Superior temporal gyrus (tissue), 1 donor: Measurements from ENCODE around the gene LCE1F.
A peak's percentile ranks its signal among the peaks of the same experiment; 100 is the strongest.

ENCODE experiments used
- DNase-seq: peaks from one replicate; pipeline ENCODE4 v3.0.0-alpha.2; 2016; ENCODE audit errors: extremely low spot score

Gene LCE1F

DNA sequence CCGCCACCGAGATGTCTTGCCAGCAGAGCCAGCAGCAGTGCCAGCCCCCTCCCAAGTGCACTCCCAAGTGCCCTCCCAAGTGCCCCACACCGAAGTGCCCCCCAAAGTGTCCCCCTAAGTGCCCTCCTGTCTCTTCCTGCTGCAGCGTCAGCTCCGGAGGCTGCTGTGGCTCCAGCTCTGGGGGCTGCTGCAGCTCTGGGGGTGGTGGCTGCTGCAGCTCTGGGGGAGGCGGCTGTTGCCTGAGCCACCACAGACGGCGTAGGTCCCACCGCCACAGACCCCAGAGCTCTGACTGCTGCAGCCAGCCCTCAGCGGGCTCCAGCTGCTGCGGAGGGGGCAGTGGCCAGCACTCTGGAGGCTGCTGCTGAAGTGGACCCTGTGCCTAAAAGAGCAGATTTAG lies 1.4 kb downstream of the LCE1F start:
- no peak for DNase-seq

DNA sequence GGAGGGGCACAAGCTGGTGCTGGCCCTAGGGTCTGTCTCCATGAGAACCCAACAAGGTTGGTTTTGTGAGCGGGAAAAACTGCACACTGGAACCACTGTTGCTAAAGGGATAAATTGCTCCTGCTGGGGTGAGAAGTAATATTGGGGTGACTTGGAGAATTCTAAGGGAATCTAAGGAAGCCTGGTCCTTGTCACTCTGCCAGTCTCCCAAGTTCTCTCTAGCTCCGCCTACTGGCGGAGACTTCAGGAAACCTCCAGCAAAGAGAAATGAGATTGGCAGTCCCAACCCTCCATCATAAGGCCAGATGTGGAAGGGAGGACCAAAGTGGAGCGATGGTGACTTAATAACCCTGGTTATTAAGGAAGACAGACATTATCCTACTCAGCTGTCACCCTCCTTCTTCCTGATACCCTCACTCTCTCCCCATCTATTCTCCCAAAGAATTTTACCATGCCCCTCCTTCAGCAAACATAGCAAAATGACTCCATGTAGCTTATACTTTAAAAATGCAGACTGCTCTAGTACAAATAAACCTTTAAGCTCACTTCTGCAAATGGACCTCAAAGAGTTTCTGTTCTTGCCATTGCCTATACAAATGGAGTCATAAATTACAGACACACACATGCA lies 2.7 kb downstream of the LCE1F start:
- peak; percentile 1 for DNase-seq

DNA sequence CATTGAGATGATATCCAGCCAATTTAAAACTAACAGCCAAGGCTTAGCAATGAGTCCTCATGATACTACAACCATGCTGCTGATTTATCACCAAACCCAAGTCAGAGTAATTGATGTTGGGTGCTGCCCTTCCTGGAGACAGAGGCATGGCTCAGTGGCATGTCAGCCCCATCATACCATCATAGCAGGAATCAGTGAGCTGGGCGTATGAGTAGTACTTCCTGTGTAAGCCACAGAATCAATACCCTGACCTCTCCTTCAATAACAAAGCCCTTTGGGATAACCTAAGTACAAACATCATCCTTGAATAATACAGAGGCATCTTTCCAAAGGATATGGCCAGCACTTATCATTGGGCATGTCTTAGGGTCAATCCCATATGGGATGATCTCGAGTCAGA lies 8.2 kb downstream of the LCE1F start:
- peak; percentile 0 for DNase-seq

- no peak for DNase-seq
These were observed 11.1 kb downstream of the LCE1F start, which contains the start of gene LCE1E for GRCh38 chr1:152786077-152786476. TSS of gene LCE1E (plus strand) at chr1:152786257. CDS start at chr1:152787300, 1,043 bp downstream.

GRCh38 chr1:152795686-152796085 lies 20.7 kb downstream of the LCE1F start:
- no peak for DNase-seq

DNA sequence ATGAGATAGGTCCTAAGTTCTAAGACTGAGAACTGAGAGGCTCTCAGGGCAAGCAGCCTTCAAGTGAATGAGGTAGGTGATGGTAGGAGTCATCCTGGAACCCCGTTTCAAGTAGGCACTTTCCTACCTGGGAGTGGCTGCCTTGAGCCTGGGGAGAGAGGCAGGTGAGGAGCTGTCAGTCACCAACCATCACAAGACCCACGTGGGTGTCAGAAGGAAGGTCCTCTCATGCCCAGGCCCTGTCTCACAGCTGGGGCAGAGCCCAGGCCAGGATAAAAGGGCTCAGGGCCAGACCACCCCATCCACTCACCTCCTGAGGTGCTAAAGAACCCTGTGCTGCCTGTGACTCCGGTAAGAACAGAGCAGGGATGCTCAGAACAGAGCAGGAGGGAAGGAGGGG lies 21.5 kb downstream of the LCE1F start, which contains the start of gene LCE1D:
Gene LCE1D (plus strand): TSS at position 301 of the 400 bp plus-strand sequence. CDS start 1,074 bp downstream, outside the sequence.
- no peak for DNase-seq

DNA sequence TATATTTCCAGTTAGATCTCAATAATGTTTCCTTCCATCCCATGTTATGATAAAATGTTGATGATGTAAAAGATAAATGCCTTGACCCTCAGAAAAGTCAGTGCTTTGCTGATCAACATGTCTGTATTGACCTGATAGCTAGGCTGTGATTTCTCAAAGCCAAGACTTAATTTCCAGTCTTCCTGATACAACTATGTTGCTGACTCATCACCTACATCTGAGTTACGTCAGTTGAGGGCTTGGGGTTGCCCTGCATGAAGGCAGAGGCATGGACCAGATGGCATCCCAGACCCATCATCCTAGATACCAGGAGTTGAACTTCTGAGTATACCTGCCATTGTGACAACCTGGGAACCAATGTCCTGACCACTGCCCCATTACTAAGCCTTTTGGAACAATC lies 26.4 kb downstream of the LCE1F start:
- DNase-seq = peak; percentile 1

DNA sequence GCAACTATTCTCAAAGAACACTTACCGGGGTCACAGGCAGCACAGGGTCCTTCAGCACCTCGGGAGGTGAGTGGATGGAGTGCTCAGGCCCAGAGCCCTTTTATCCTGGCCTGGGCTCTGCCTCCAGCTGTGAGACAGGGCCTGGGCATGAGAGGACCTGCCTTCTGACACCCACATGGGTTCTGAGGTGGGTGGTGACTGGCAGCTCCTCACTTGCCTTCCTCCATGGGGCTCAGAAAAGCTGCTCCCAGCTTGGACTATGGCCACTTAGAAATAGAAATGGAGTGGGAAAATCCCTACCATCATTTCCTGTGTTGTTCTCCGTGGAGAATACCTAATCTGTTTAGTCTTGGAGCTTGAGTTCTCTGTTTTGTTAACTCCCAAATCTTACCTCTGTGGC lies 31.6 kb downstream of the LCE1F start, which contains the start of gene LCE1C:
Gene LCE1C (minus strand): TSS at position 76 of the 400 bp plus-strand sequence. CDS start 1,173 bp downstream, outside the sequence.
- no peak for DNase-seq

GRCh38 chr1:152811050-152811449 lies 36.1 kb downstream of the LCE1F start:
- DNase-seq = no peak

- DNase-seq = peak; percentile 1
These were observed 36.7 kb downstream of the LCE1F start, which contains the start of gene LCE1B for GRCh38 chr1:152811671-152812070. TSS of gene LCE1B (plus strand) at chr1:152811971. CDS start at chr1:152812447, 476 bp downstream.

DNA sequence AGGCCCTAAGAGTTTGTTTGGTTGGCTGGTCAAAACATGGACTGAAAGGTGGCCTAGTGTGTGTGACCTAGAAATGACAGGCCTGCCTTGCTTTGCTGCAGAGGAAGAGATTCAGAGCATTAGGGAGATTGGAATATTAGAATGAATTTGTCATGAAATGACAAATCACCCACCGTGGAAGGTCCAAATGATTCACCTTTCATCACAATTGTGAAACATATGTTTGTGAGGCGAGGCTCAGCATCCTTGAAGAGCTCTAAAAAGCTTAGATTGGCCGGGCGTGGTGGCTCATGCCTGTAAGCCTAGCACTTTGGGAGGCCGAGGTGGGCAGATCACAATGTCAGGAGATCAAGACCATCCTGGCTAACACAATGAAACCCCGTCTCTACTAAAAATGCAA lies 42.4 kb downstream of the LCE1F start:
- peak; percentile 1 for DNase-seq

- no peak for DNase-seq
These were observed 48.4 kb downstream of the LCE1F start for GRCh38 chr1:152823294-152823693.

GRCh38 chr1:152824964-152825363 lies 50.0 kb downstream of the LCE1F start:
- DNase-seq = no peak
